SU-DHL-6 (cell line): ENCODE measurements around the gene NAIF1.

Experiments
- H2AFZ ChIP-seq: fragments of 200-600 bp; sonication (generic); 2 replicates; pipeline ENCODE4 v1.6.1; 2014; ENCODE audit warnings: low read depth, mild to moderate bottlenecking, moderate library complexity, mixed read lengths, antibody characterized with exemption, low read length; ENCODE audit not compliant: severe bottlenecking
- H3F3A ChIP-seq: fragments of 200-600 bp; shearing (Covaris generic); 2 replicates; pipeline ENCODE4 v1.6.0; 2016; ENCODE audit warnings: antibody characterized with exemption, mild to moderate bottlenecking; ENCODE audit not compliant: insufficient read depth
- H3K27ac ChIP-seq: fragments of 200-600 bp; sonication (generic); 2 replicates; pipeline ENCODE4 v1.5.1; 2016; ENCODE audit warnings: low read depth, mild to moderate bottlenecking, low read length, moderate library complexity, mixed read lengths
- H3K27me3 ChIP-seq: fragments of 200-600 bp; sonication (generic), shearing (Covaris generic); 2 replicates; pipeline ENCODE4 v1.6.0; 2014; ENCODE audit warnings: mild to moderate bottlenecking, low read length
- H3K36me3 ChIP-seq: fragments of 200-600 bp; sonication (generic); 2 replicates; pipeline ENCODE4 v1.6.1; 2014; ENCODE audit warnings: mild to moderate bottlenecking, low read length, mixed read lengths
- H3K4me2 ChIP-seq: fragments of 300-600, 200-600 bp; shearing (Covaris generic), sonication (generic); 2 replicates; pipeline ENCODE4 v1.6.0; 2014; ENCODE audit warnings: low read length, low read depth, mild to moderate bottlenecking; ENCODE audit not compliant: poor library complexity, severe bottlenecking
- H3K4me3 ChIP-seq: fragments of 200-600 bp; sonication (generic); 2 replicates; pipeline ENCODE4 v1.5.1; 2014; ENCODE audit warnings: antibody characterized with exemption, low read length, mild to moderate bottlenecking, mixed read lengths; ENCODE audit not compliant: insufficient read depth, poor library complexity, severe bottlenecking
- H3K79me2 ChIP-seq: fragments of 200-600 bp; sonication (generic); 2 replicates; pipeline ENCODE4 v1.6.1; 2014; ENCODE audit warnings: mild to moderate bottlenecking, low read length, moderate library complexity; ENCODE audit not compliant: insufficient read depth
- H3K9ac ChIP-seq: fragments of 200-600 bp; sonication (generic); 2 replicates; pipeline ENCODE4 v1.7.0; 2014; ENCODE audit warnings: mild to moderate bottlenecking, low read length
- H3K9me2 ChIP-seq: fragments of 200-600 bp; sonication (generic); replicated peaks from 2 replicates; pipeline ENCODE4 v1.6.1; 2014; ENCODE audit warnings: low read length; ENCODE audit not compliant: insufficient read depth
- H3K9me3 ChIP-seq: fragments of 200-600 bp; sonication (generic); 2 replicates; pipeline ENCODE4 v1.6.1; 2014; ENCODE audit warnings: low read length, mixed read lengths; ENCODE audit not compliant: insufficient read depth
- H4K20me1 ChIP-seq: fragments of 200-600 bp; sonication (generic); 2 replicates; pipeline ENCODE4 v1.6.1; 2014; ENCODE audit warnings: low read depth, mild to moderate bottlenecking, antibody characterized with exemption, low read length, moderate library complexity, mixed read lengths
- CTCF ChIP-seq: fragments of 200-600 bp; sonication (generic); IDR thresholded peaks from one replicate; pipeline ENCODE4 v1.5.1; 2017; ENCODE audit warnings: antibody characterized with exemption, mild to moderate bottlenecking, low read length, moderate library complexity; ENCODE audit not compliant: insufficient read depth, poor library complexity, severe bottlenecking
- EZH2phosphoT487 ChIP-seq: fragments of 200-600 bp; sonication (generic), shearing (Covaris generic); conservative IDR thresholded peaks from 2 replicates; pipeline ENCODE4 v1.6.1; 2018; ENCODE audit warnings: mild to moderate bottlenecking, antibody characterized with exemption, low read length, moderate library complexity, mixed read lengths

The NAIF1 gene

GRCh38 chr9:128109050-128109709, 42.1 kb upstream of the NAIF1 start:
- Histone ChIP-seq H4K20me1 (no peaks in the 10 kb centered on the region), H3K9ac (no peak overlapping the region), H3K9me3 (no peaks in the 10 kb centered on the region), H3K36me3 (no peaks in the 10 kb centered on the region), H2AFZ (no peak overlapping the region), H3F3A (0 out of 2 replicates have a peak, but pooled peaks cover 11% of the 10 kb centered on the region), H3K4me3 (no peak overlapping the region), H3K4me2 (no peak overlapping the region), H3K79me2 (no peaks in the 10 kb centered on the region), H3K27ac (no peak overlapping the region), H3K27me3 (no peaks in the 10 kb centered on the region), H3K9me2 (no peaks in the 10 kb centered on the region)
- no peak for TF ChIP-seq CTCF
- no peak for TF ChIP-seq EZH2phosphoT487

- no peak overlapping the region for H3K4me2 ChIP-seq
- no peaks in the 10 kb centered on the region for H4K20me1 ChIP-seq
- no peaks in the 10 kb centered on the region for H3K36me3 ChIP-seq
- H3K9ac ChIP-seq = no peak overlapping the region
- H3K79me2 ChIP-seq = no peaks in the 10 kb centered on the region
- H3K27me3 ChIP-seq = no peaks in the 10 kb centered on the region
- H3K9me2 ChIP-seq = no peaks in the 10 kb centered on the region
- no peak overlapping the region for H3K27ac ChIP-seq
- no peak for TF ChIP-seq EZH2phosphoT487
- TF ChIP-seq CTCF = no peak
- H3K4me3 ChIP-seq = no peak overlapping the region
- H2AFZ ChIP-seq = no peak overlapping the region
- no peaks in the 10 kb centered on the region for H3K9me3 ChIP-seq
- 0 out of 2 replicates have a peak, but pooled peaks cover 11% of the 10 kb centered on the region for H3F3A ChIP-seq
Observed at GRCh38 chr9:128108269-128109049, 41.3 kb upstream of the NAIF1 start.

DNA sequence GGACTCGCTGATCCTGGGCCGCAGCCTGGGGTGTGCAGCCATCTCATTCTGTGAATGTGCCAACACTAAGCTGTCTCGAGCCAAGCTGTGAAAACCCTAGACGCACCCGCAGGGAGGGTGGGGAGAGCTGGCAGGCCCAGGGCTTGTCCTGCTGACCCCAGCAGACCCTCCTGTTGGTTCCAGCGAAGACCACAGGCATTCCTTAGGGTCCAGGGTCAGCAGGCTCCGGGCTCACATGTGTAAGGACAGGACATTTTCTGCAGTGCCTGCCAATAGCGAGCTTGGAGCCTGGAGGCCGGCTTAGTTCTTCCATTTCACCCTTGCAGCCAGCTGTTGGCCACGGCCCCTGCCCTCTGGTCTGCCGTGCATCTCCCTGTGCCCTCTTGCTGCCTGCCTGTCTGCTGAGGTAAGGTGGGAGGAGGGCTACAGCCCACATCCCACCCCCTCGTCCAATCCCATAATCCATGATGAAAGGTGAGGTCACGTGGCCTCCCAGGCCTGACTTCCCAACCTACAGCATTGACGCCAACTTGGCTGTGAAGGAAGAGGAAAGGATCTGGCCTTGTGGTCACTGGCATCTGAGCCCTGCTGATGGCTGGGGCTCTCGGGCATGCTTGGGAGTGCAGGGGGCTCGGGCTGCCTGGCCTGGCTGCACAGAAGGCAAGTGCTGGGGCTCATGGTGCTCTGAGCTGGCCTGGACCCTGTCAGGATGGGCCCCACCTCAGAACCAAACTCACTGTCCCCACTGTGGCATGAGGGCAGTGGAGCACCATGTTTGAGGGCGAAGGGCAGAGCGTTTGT, 40.5 kb upstream of the NAIF1 start:
- Histone ChIP-seq H3K79me2 (no peaks in the 10 kb centered on the region), H2AFZ (no peak overlapping the region), H3K9me2 (no peaks in the 10 kb centered on the region), H3F3A (0 out of 2 replicates have a peak, but pooled peaks cover 11% of the 10 kb centered on the region), H3K27ac (no peak overlapping the region), H3K36me3 (no peaks in the 10 kb centered on the region), H3K4me2 (no peak overlapping the region), H3K27me3 (no peaks in the 10 kb centered on the region), H3K9me3 (no peaks in the 10 kb centered on the region), H3K9ac (no peak overlapping the region), H3K4me3 (no peak overlapping the region), H4K20me1 (no peaks in the 10 kb centered on the region)
- TF ChIP-seq CTCF (no peak), EZH2phosphoT487 (no peak)
